H1 (cell line): Measurements from ENCODE around the gene GUCY2F. TPM values are rescaled to one million over a fixed set of nuclear protein-coding genes. Genes with fewer than 3 reads are reported as not detected.

ENCODE experiments used
- CTCF ChIA-PET: fragments of 300-600 bp; sonication (Branson Sonifier 250); formaldehyde crosslinking; loops from one replicate; lab custom pipeline; 2021; ENCODE audit not compliant: partially characterized antibody; lab: Charles Lee
- POLR2A ChIA-PET: fragments of 300-600 bp; sonication (Branson Sonifier 250); formaldehyde crosslinking; loops from one replicate; lab custom pipeline; 2021; ENCODE audit warnings: inconsistent platforms; ENCODE audit not compliant: partially characterized antibody; lab: Charles Lee
- DNase-seq, 2 experiments: peaks; one replicate each; pipeline versions ENCODE4 v3.0.0 to v3.0.0-alpha.2; 2010 to 2022; ENCODE audit warnings: low spot score in 2 of 2, low read depth in 1 of 2, mixed read lengths in 1 of 2
- FAIRE-seq: peaks from 2 replicates; lab custom pipeline; 2011; peaks lifted over from hg19 to GRCh38; lab: Jason Lieb, UNC
- H2AFZ ChIP-seq: 2 replicates; pipeline ENCODE4 v1.8.1; 2012; ENCODE audit warnings: low read length, inconsistent platforms
- H2AK5ac ChIP-seq: 2 replicates; pipeline ENCODE4 v1.6.1; 2013; ENCODE audit warnings: low read depth, low read length
- H2BK120ac ChIP-seq: replicated peaks from 2 replicates; pipeline ENCODE3; 2013; ENCODE audit warnings: low read depth, low read length, inconsistent platforms
- H2BK12ac ChIP-seq: 2 replicates; pipeline ENCODE4 v1.6.1; 2013; ENCODE audit warnings: low read depth, low read length
- H2BK15ac ChIP-seq: 2 replicates; pipeline ENCODE4 v1.6.1; 2013; ENCODE audit warnings: low read length
- H2BK20ac ChIP-seq: 2 replicates; pipeline ENCODE4 v1.6.1; 2013; ENCODE audit warnings: low read length
- H2BK5ac ChIP-seq: 2 replicates; pipeline ENCODE4 v1.6.1; 2013; ENCODE audit warnings: low read depth, low read length
- H3K14ac ChIP-seq: 2 replicates; pipeline ENCODE4 v1.6.1; 2013; ENCODE audit warnings: inconsistent platforms; ENCODE audit not compliant: insufficient read length
- H3K18ac ChIP-seq: 2 replicates; pipeline ENCODE4 v1.6.1; 2013; ENCODE audit warnings: low read length; ENCODE audit errors: extremely low read depth
- H3K23ac ChIP-seq: 2 replicates; pipeline ENCODE4 v1.6.1; 2013; ENCODE audit warnings: inconsistent platforms; ENCODE audit not compliant: insufficient read length
- H3K23me2 ChIP-seq: 2 replicates; pipeline ENCODE4 v1.6.1; 2013; ENCODE audit warnings: low read depth, low read length
- H3K27ac ChIP-seq: 2 replicates; pipeline ENCODE4 v1.6.1; 2011; ENCODE audit warnings: low read depth, low read length, inconsistent platforms
- H3K27me3 ChIP-seq, 4 experiments: replicated peaks in 1 of 4; 1 replicate in 1 of 4; 2 replicates in 3 of 4; pipeline versions ENCODE4 v1.6.1 to v1.8.1; 2011 to 2013; ENCODE audit warnings: low read length in 3 of 4, mild to moderate bottlenecking in 3 of 4, inconsistent platforms in 2 of 4, mixed read lengths in 2 of 4, moderate library complexity in 1 of 4; ENCODE audit not compliant: control insufficient read depth in 3 of 4, insufficient read depth in 3 of 4; ENCODE audit errors: extremely low read depth in 1 of 4
- H3K36me3 ChIP-seq, 4 experiments: 2 replicates each; pipeline versions ENCODE4 v1.6.1 to v1.8.1; 2011 to 2013; ENCODE audit warnings: mild to moderate bottlenecking in 4 of 4, low read length in 3 of 4, moderate library complexity in 2 of 4, control low read depth in 1 of 4, inconsistent platforms in 1 of 4; ENCODE audit not compliant: insufficient read depth in 4 of 4, control insufficient read depth in 2 of 4
- H3K4ac ChIP-seq: replicated peaks from 2 replicates; pipeline ENCODE3; 2013; ENCODE audit warnings: low read length, low read depth, mixed read lengths, inconsistent platforms; ENCODE audit not compliant: insufficient read length
- H3K4me1 ChIP-seq, 4 experiments: replicated peaks in 1 of 4; 1 replicate in 1 of 4; 2 replicates in 3 of 4; pipeline versions ENCODE4 v1.6.1 to v1.8.1; 2011 to 2013; ENCODE audit warnings: low read length in 3 of 4, inconsistent platforms in 2 of 4, mixed read lengths in 1 of 4; ENCODE audit not compliant: insufficient read depth in 4 of 4, control insufficient read depth in 3 of 4
- H3K4me2 ChIP-seq, 2 experiments: 2 replicates each; pipeline versions ENCODE4 v1.6.1 to v1.8.1; 2011 to 2013; ENCODE audit warnings: low read depth in 2 of 2, low read length in 2 of 2, control low read depth in 1 of 2, inconsistent platforms in 1 of 2, mild to moderate bottlenecking in 1 of 2; ENCODE audit not compliant: insufficient read depth in 1 of 2
- H3K4me3 ChIP-seq, 4 experiments: fragments of 200-600, 300-600 bp in 1 of 4; sonication (generic), shearing (Covaris generic), sonication (Bioruptor Twin) in 1 of 4; 2 replicates each; pipeline versions ENCODE4 v1.5.1 to v1.8.1; 2011 to 2016; ENCODE audit warnings: low read length in 4 of 4, low read depth in 3 of 4, control low read depth in 2 of 4, inconsistent platforms in 2 of 4, mild to moderate bottlenecking in 2 of 4, mixed read lengths in 1 of 4, moderate library complexity in 1 of 4; ENCODE audit not compliant: insufficient read depth in 2 of 4; ENCODE audit errors: extremely low read depth in 1 of 4
- H3K56ac ChIP-seq: replicated peaks from 2 replicates; pipeline ENCODE3; 2013; ENCODE audit warnings: low read depth, mild to moderate bottlenecking, mixed read lengths, low read length, inconsistent platforms; ENCODE audit not compliant: insufficient read length
- H3K79me1 ChIP-seq: 2 replicates; pipeline ENCODE4 v1.6.1; 2013; ENCODE audit warnings: low read depth, low read length, control low read depth
- H3K79me2 ChIP-seq, 2 experiments: 2 replicates each; pipeline versions ENCODE4 v1.6.1 to v1.8.1; 2012 to 2013; ENCODE audit warnings: low read length in 2 of 2, mild to moderate bottlenecking in 2 of 2, inconsistent platforms in 1 of 2; ENCODE audit not compliant: insufficient read depth in 2 of 2, control insufficient read depth in 1 of 2
- H3K9ac ChIP-seq, 4 experiments: replicated peaks in 1 of 4; 1 replicate in 1 of 4; 2 replicates in 3 of 4; pipeline versions ENCODE4 v1.6.1 to v1.8.1; 2011 to 2013; ENCODE audit warnings: low read depth in 3 of 4, low read length in 3 of 4, control low read depth in 2 of 4, mild to moderate bottlenecking in 2 of 4, moderate library complexity in 2 of 4, inconsistent platforms in 1 of 4; ENCODE audit errors: extremely low read depth in 1 of 4
- H3K9me3 ChIP-seq, 2 experiments: 2 replicates each; pipeline versions ENCODE4 v1.6.1 to v1.8.1; 2012 to 2013; ENCODE audit warnings: mild to moderate bottlenecking in 2 of 2, moderate library complexity in 2 of 2, control low read depth in 1 of 2, inconsistent platforms in 1 of 2, low read depth in 1 of 2, low read length in 1 of 2, mixed read lengths in 1 of 2; ENCODE audit not compliant: insufficient read depth in 2 of 2
- H4K20me1 ChIP-seq, 2 experiments: replicated peaks in 1 of 2; 2 replicates each; pipeline versions ENCODE3 to v1.8.1; 2011 to 2013; ENCODE audit warnings: inconsistent platforms in 2 of 2, low read length in 2 of 2, mild to moderate bottlenecking in 1 of 2; ENCODE audit not compliant: insufficient read depth in 2 of 2, control insufficient read depth in 1 of 2
- H4K5ac ChIP-seq: 2 replicates; pipeline ENCODE4 v1.6.1; 2013; ENCODE audit warnings: low read length, low read depth, mixed read lengths, inconsistent platforms; ENCODE audit not compliant: insufficient read length
- H4K8ac ChIP-seq: 2 replicates; pipeline ENCODE4 v1.8.0; 2013; ENCODE audit warnings: mild to moderate bottlenecking, moderate library complexity, low read length, inconsistent platforms; ENCODE audit not compliant: insufficient read depth; ENCODE audit errors: extremely low read depth
- H4K91ac ChIP-seq: replicated peaks from 2 replicates; pipeline ENCODE3; 2013; ENCODE audit warnings: low read length, mixed read lengths, inconsistent platforms; ENCODE audit not compliant: insufficient read length
- CHD1 ChIP-seq: IDR thresholded peaks from 2 replicates; pipeline ENCODE4 v1.6.1; 2012; ENCODE audit warnings: low read depth, low read length, improper control_type of control experiment
- EP300 ChIP-seq, 2 experiments: IDR thresholded peaks; 1 replicate in 1 of 2; 2 replicates in 1 of 2; pipeline ENCODE4 v1.6.1; 2011 to 2012; ENCODE audit warnings: low read depth in 2 of 2, low read length in 2 of 2, mild to moderate bottlenecking in 2 of 2, borderline replicate concordance in 1 of 2, inconsistent platforms in 1 of 2, moderate library complexity in 1 of 2
- FOSL1 ChIP-seq: IDR thresholded peaks from 2 replicates; pipeline ENCODE4 v1.6.1; 2011; ENCODE audit warnings: mild to moderate bottlenecking, low read depth, low read length, moderate library complexity; ENCODE audit not compliant: insufficient read depth
- GTF2F1 ChIP-seq: IDR thresholded peaks from 2 replicates; pipeline ENCODE4 v1.6.1; 2012; ENCODE audit warnings: low read depth, low read length, improper control_type of control experiment, borderline replicate concordance
- HDAC6 ChIP-seq: IDR thresholded peaks from one replicate; pipeline ENCODE4 v1.7.1; 2012; ENCODE audit warnings: low read depth, mild to moderate bottlenecking, inconsistent platforms, low read length, moderate library complexity
- KDM4A ChIP-seq: IDR thresholded peaks from one replicate; pipeline ENCODE4 v1.7.1; 2012; ENCODE audit warnings: low read depth, mild to moderate bottlenecking, moderate library complexity, low read length, inconsistent platforms; ENCODE audit not compliant: severe bottlenecking
- RNF2 ChIP-seq: fragments of 200-900, 300-1000 bp; sonication (generic); IDR thresholded peaks from 2 replicates; pipeline ENCODE4 v1.7.1; 2016; ENCODE audit warnings: borderline replicate concordance, low read depth, mild to moderate bottlenecking, antibody characterized with exemption, low read length; ENCODE audit not compliant: poor library complexity, severe bottlenecking; ENCODE audit errors: missing control alignments
- RXRA ChIP-seq: IDR thresholded peaks from 2 replicates; pipeline ENCODE4 v1.6.1; 2011; ENCODE audit warnings: low read depth, mild to moderate bottlenecking, low read length, moderate library complexity; ENCODE audit not compliant: insufficient read depth
- SIRT6 ChIP-seq: IDR thresholded peaks from one replicate; pipeline ENCODE4 v1.7.1; 2012; ENCODE audit warnings: low read length, inconsistent platforms
- SIX5 ChIP-seq: IDR thresholded peaks from 2 replicates; pipeline ENCODE4 v1.6.1; 2011; ENCODE audit warnings: mild to moderate bottlenecking, low read depth, low read length
- SP2 ChIP-seq: IDR thresholded peaks from 2 replicates; pipeline ENCODE4 v1.6.1; 2012; ENCODE audit warnings: mild to moderate bottlenecking, low read length, inconsistent platforms
- TAF7 ChIP-seq: optimal IDR thresholded peaks from 2 replicates; pipeline ENCODE3; 2011; ENCODE audit warnings: low read depth, mild to moderate bottlenecking, inconsistent platforms, low read length, moderate library complexity, borderline replicate concordance
- TBP ChIP-seq: IDR thresholded peaks from 2 replicates; pipeline ENCODE4 v1.6.1; 2011; ENCODE audit warnings: low read depth, low read length, improper control_type of control experiment
- WGBS, 2 experiments: shearing (Covaris generic) in 1 of 2; methylation state at CpG; one replicate each; pipeline versions ENCODE4 v1.1.6 to v1.1.7; 2013 to 2015; ENCODE audit warnings: low lambda C conversion rate in 2 of 2, mixed read lengths in 2 of 2, inconsistent platforms in 1 of 2, low coverage in 1 of 2, missing lambda C conversion rate in 1 of 2; ENCODE audit not compliant: insufficient replicate concordance in 2 of 2, insufficient coverage in 1 of 2, insufficient read length in 1 of 2; ENCODE audit errors: extremely low coverage in 1 of 2, missing lambda C conversion rate in 1 of 2; 5-methylcytosine and 5-hydroxymethylcytosine counted together
- polyA plus RNA-seq, 7 experiments: library from polyadenylated mRNA; depleted of rRNA in 3 of 7; stranded (reverse) in 5 of 7; unstranded in 2 of 7; fragments of >200 nt in 5 of 7; fragments of 200-250 nt in 2 of 7; gene quantifications; 1 replicate in 5 of 7; 2 replicates in 1 of 7; 4 replicates in 1 of 7; pipeline versions ENCODE4 v1.2.1 to v1.2.3, GENCODE V29; 2011 to 2013; ENCODE audit warnings: missing spikeins in 2 of 7, mixed read lengths in 2 of 7
- total RNA-seq: library from RNA; stranded (reverse); fragmentation: NEBNext Ultra II Directional; extraction: Animal tissue kit (Norgen Biotek cat#: 25700); gene quantifications from 2 replicates; pipeline ENCODE4 v1.2.1, GENCODE V29; 2021
- TF ChIP-seq, protein P1 (sequence below): IDR thresholded peaks from 2 replicates; pipeline ENCODE4 v1.6.1; 2012; ENCODE audit warnings: inconsistent platforms

The GUCY2F gene
- total and polyA plus RNA-seq, 2 of the 8 experiments (the other 6 are each of a cell fraction or from before 2014, with no cell fraction given) = 0.02 TPM; not detected in 1

DNA sequence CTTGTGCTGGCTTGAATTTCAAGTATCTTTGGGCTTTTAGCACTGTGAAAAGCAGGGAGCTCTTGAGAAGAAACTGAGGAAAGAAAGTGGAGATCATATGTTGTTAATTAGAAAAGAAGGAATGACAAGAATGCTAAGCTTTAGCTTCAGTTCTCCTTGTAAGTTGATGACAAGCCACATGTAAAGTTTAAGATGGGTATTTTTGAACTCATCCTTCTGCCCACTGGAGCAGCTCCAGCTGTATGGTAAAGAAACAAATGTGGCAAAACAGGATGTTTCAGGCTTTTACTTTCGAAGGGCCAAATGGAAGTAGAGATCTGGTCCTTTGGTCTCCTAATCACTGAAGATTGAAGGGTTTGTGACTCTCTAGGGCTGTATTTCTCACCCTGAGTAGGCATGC lies 137.8 kb downstream of the GUCY2F start:
- no peak overlapping the region for H4K5ac ChIP-seq
- no peak overlapping the region for H3K4me3 ChIP-seq
- DNase-seq = no peak
- H3K36me3 ChIP-seq = no peaks in the 10 kb centered on the region
- ChIA-PET POLR2A (no interaction called here), CTCF (no interaction called here)
- no peaks in the 10 kb centered on the region for H3K4me1 ChIP-seq
- H4K8ac ChIP-seq = no peak overlapping the region
- FAIRE-seq = no peak
- WGBS, 2 experiments = 100% methylated on average over 1 of the region's 1 CpG; no CpG with 5 or more reads in 1 of the 2 experiments
- no peak overlapping the region for H3K14ac ChIP-seq
- H3K4me2 ChIP-seq = no peak overlapping the region
- no peaks in the 10 kb centered on the region for H4K20me1 ChIP-seq
- H3K23ac ChIP-seq = no peak overlapping the region
- H3K9ac ChIP-seq = no peak overlapping the region
- H3K27me3 ChIP-seq = no peaks in the 10 kb centered on the region
- no peak overlapping the region for H2AK5ac ChIP-seq
- no peak overlapping the region for H2BK120ac ChIP-seq
- H3K23me2 ChIP-seq = no peaks in the 10 kb centered on the region
- no peak overlapping the region; the same call in 1 of the 2 replicates for H2AFZ ChIP-seq
- H2BK20ac ChIP-seq = no peak overlapping the region
- H4K91ac ChIP-seq = no peak overlapping the region
- H3K4ac ChIP-seq = no peak overlapping the region
- H3K79me1 ChIP-seq = no peaks in the 10 kb centered on the region
- no peak overlapping the region for H3K27ac ChIP-seq
- H3K18ac ChIP-seq = no peak overlapping the region
- H3K9me3 ChIP-seq = no peaks in the 10 kb centered on the region
- H2BK5ac ChIP-seq = no peak overlapping the region
- H2BK15ac ChIP-seq = no peak overlapping the region
- H3K79me2 ChIP-seq = no peaks in the 10 kb centered on the region
- no peak overlapping the region for H2BK12ac ChIP-seq
- no peak overlapping the region for H3K56ac ChIP-seq
- TF ChIP-seq SIX5 (no peak), SIRT6 (no peak), EP300 (IDR thresholded peaks at IDR 0.05; ENCODE audit: borderline replicate concordance in 1 of 2, low read depth in 2 of 2, low read length in 2 of 2) (no peak), TAF7 (no peak), RNF2 (no peak), CHD1 (no peak), RXRA (no peak), FOSL1 (no peak), SP2 (no peak), TBP (no peak), HDAC6 (no peak), KDM4A (no peak), GTF2F1 (no peak)
- TF ChIP-seq, protein P1, sequence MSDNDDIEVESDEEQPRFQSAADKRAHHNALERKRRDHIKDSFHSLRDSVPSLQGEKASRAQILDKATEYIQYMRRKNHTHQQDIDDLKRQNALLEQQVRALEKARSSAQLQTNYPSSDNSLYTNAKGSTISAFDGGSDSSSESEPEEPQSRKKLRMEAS = no peak
